BJ (cell line): ENCODE results near the gene PPIA. TPM values are rescaled to one million over a fixed set of nuclear protein-coding genes. Genes with fewer than 3 reads are reported as not detected.
"Not testable (repeated sequence)": the region's sequence is repeated elsewhere in the genome, so short reads cannot be mapped to it uniquely, and the experiment has no call there.

ENCODE experiments used
- CTCF ChIA-PET: fragments of 350-600 bp; formaldehyde crosslinking; extraction: SDS; loops from one replicate; lab custom pipeline; 2021; ENCODE audit warnings: antibody characterized with exemption, inconsistent platforms; lab: Yijun Ruan, JAX
- POLR2A ChIA-PET: fragments of 300-600 bp; sonication (Branson Sonifier 250); formaldehyde crosslinking; extraction: SDS; loops from one replicate; lab custom pipeline; 2021; ENCODE audit warnings: antibody characterized with exemption; lab: Charles Lee
- DNase-seq: peaks from one replicate; pipeline ENCODE4 v3.0.0-alpha.2; 2011; ENCODE audit warnings: low read depth
- H3K27me3 ChIP-seq: 2 replicates; pipeline ENCODE4 v1.6.0; 2011; ENCODE audit warnings: low read length; ENCODE audit not compliant: control insufficient read depth, insufficient read depth
- H3K36me3 ChIP-seq: 2 replicates; pipeline ENCODE4 v1.5.1; 2011; ENCODE audit warnings: low read length; ENCODE audit not compliant: control insufficient read depth, insufficient read depth
- H3K4me3 ChIP-seq: 2 replicates; pipeline ENCODE4 v1.5.1; 2011; ENCODE audit warnings: low read depth, mild to moderate bottlenecking, control low read depth, low read length
- CTCF ChIP-seq: IDR thresholded peaks from 2 replicates; pipeline ENCODE4 v1.5.1; 2011; ENCODE audit warnings: low read depth, mild to moderate bottlenecking, control low read depth, inconsistent platforms, low read length, moderate library complexity; ENCODE audit not compliant: insufficient read depth
- polyA plus RNA-seq: library from polyadenylated mRNA; depleted of rRNA; stranded (reverse); fragments of >200 nt; gene quantifications from 2 replicates; pipeline ENCODE4 v1.2.3, GENCODE V29; 2011

PPIA gene
- polyA plus RNA-seq, 1 experiment: 3,555 TPM

DNA sequence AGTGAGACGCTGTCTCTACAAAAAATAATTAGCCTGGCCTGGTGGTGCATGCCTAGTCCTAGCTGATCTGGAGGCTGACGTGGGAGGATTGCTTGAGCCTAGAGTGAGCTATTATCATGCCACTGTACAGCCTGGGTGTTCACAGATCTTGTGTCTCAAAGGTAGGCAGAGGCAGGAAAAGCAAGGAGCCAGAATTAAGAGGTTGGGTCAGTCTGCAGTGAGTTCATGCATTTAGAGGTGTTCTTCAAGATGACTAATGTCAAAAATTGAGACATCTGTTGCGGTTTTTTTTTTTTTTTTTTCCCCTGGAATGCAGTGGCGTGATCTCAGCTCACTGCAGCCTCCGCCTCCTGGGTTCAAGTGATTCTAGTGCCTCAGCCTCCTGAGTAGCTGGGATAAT is 5.4 kb downstream of the PPIA start:
- Histone ChIP-seq H3K4me3 (no peak overlapping the region), H3K36me3 (peaks cover 27% of the 10 kb centered on the region), H3K27me3 (no peaks in the 10 kb centered on the region)
- ChIA-PET POLR2A (interaction anchor here (0.6 kb wide), 2 partner anchors 57 to 121 kb away, joined by 5 read pairs; no protein-coding TSS in a partner anchor), CTCF (interaction anchor here (0.8 to 1.3 kb wide), 2 partner anchors 25 to 45 kb away, joined by 3 to 4 read pairs; no protein-coding TSS in a partner anchor)
- DNase-seq: no peak
- TF ChIP-seq CTCF: no peak

DNA sequence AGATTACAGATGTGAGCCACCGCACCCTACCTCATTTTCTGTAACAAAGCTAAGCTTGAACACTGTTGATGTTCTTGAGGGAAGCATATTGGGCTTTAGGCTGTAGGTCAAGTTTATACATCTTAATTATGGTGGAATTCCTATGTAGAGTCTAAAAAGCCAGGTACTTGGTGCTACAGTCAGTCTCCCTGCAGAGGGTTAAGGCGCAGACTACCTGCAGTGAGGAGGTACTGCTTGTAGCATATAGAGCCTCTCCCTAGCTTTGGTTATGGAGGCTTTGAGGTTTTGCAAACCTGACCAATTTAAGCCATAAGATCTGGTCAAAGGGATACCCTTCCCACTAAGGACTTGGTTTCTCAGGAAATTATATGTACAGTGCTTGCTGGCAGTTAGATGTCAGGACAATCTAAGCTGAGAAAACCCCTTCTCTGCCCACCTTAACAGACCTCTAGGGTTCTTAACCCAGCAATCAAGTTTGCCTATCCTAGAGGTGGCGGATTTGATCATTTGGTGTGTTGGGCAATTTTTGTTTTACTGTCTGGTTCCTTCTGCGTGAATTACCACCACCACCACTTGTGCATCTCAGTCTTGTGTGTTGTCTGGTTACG is 6.0 kb downstream of the PPIA start:
- H3K27me3 ChIP-seq: no peaks in the 10 kb centered on the region
- POLR2A ChIA-PET: interaction anchor here (0.6 kb wide), 3 partner anchors 39 to 122 kb away, joined by 3 to 5 read pairs (median 5); no protein-coding TSS in a partner anchor
- CTCF ChIA-PET: interaction anchor here (0.8 to 1.3 kb wide), 2 partner anchors 24 to 45 kb away, joined by 3 to 4 read pairs; no protein-coding TSS in a partner anchor
- TF ChIP-seq CTCF: no peak
- H3K36me3 ChIP-seq: peaks cover 26% of the 10 kb centered on the region
- H3K4me3 ChIP-seq: no peak overlapping the region
- DNase-seq: no peak

GRCh38 chr7:44803828-44804519 is 7.5 kb downstream of the PPIA start:
- DNase-seq, H3K27me3 ChIP-seq, H3K4me3 ChIP-seq: not testable (repeated sequence)
- ChIA-PET CTCF (interaction anchor here (0.6 to 0.7 kb wide), 2 partner anchors 43 to 79 kb away, joined by 3 to 4 read pairs; no protein-coding TSS in a partner anchor), POLR2A (interaction anchor here (0.6 kb wide), 1 partner anchor 21 kb away, joined by 3 read pairs; no protein-coding TSS in a partner anchor)
- H3K36me3 ChIP-seq: peaks cover 25% of the 10 kb centered on the region

DNA sequence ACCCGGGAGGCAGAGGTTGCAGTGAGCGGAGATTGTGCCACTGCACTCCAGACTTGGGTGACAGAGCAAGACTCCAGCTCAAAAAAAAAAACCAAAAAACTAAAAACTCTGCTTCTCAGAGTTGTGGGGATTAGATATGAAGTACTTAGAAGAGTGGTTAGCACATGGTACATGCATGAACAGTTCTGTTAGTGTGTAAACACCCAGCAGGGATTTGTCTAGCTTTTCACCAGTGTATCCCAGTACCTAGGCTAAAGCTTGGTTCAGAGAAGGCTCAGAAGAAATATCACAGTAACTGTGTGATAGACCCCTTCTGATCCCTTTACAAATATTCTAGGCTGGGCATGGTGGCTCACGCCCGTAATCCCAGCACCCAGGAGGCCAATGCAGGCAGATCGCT is 9.5 kb downstream of the PPIA start:
- Histone ChIP-seq H3K36me3 (peaks cover 19% of the 10 kb centered on the region), H3K27me3 (no peaks in the 10 kb centered on the region), H3K4me3 (no peak overlapping the region)
- ChIA-PET CTCF (no interaction called here), POLR2A (no interaction called here)
- DNase-seq: no peak
- no peak for TF ChIP-seq CTCF

DNA sequence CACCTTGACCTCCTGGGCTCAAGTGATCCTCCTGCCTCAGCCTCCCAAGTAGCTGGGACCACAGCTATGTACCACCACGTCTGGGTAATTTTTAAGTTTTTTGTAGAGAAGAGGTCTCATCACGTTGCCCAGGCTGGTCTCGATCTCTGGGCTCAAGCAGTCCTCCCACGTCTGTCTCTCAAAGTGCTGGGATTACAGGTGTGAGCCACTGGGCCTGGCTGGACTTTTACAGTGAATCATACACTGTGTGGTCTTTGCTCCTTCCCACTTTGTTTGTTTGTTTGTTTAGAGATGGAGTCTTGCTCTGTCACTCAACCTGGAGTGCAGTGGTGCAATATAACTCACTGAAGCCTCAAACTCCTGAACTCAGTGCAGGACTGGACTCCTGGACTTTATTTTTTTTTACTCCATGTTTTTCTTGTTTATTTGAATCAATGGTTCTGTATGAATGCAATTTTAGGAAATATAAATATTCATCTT is 12.5 kb downstream of the PPIA start:
- DNase-seq: no peak
- no peak for TF ChIP-seq CTCF
- ChIA-PET CTCF (no interaction called here), POLR2A (interaction anchor here (1.0 kb wide), 1 partner anchor 41 kb away, joined by 4 read pairs; no protein-coding TSS in a partner anchor)
- no peaks in the 10 kb centered on the region for H3K27me3 ChIP-seq
- H3K4me3 ChIP-seq: no peak overlapping the region
- H3K36me3 ChIP-seq: peaks cover 2% of the 10 kb centered on the region; the same call in 1 of the 2 replicates
